ENCODE results near the gene MTR.

The MTR gene

GRCh38 chr1:236947794-236948193 lies 152.7 kb downstream of the MTR start:
- no peak for TF ChIP-seq CTCF (IDR thresholded peaks at IDR 0.05)
- Histone ChIP-seq H3K27ac (no peak overlapping the region), H3K4me3 (no peak overlapping the region)
- no peak for DNase-seq (ENCODE audit: low spot score)

GRCh38 chr1:236948381-236948780 lies 153.3 kb downstream of the MTR start:
- no peak for DNase-seq (ENCODE audit: low spot score)
- TF ChIP-seq CTCF (IDR thresholded peaks at IDR 0.05): no peak
- H3K27ac ChIP-seq: no peak overlapping the region
- H3K4me3 ChIP-seq: no peak overlapping the region

- Histone ChIP-seq H3K27ac (no peak overlapping the region), H3K4me3 (no peak overlapping the region)
- no peak for TF ChIP-seq CTCF (IDR thresholded peaks at IDR 0.05)
- no peak for DNase-seq (ENCODE audit: low spot score)
Measured at GRCh38 chr1:236948996-236949395, 153.9 kb downstream of the MTR start.

DNA sequence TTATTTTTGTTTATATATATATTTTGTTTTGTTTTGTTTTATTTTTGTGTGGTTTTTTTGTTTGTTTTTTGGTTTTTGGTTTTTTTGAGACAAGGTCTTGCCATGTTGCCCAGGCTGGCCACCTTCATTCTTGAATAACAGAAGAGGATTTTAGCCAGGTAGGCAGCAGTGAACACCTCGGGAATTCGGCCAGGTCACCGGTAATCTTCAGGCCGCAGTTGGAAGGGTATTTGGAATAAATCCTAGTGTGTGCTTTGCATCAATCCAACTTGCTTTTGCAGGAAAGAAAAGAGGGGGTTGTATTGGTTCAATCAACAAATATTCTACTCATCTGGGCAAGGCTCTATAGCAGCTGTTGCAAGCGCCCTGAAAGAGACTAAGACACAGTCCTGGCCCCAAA lies 155.3 kb downstream of the MTR start:
- no peak overlapping the region for H3K27ac ChIP-seq
- DNase-seq (ENCODE audit: low spot score): no peak
- no peak for TF ChIP-seq CTCF (IDR thresholded peaks at IDR 0.05)
- H3K4me3 ChIP-seq: no peak overlapping the region

GRCh38 chr1:236951672-236952071 lies 156.6 kb downstream of the MTR start:
- Histone ChIP-seq H3K27ac (no peak overlapping the region), H3K4me3 (no peak overlapping the region)
- no peak for TF ChIP-seq CTCF (IDR thresholded peaks at IDR 0.05)
- no peak for DNase-seq (ENCODE audit: low spot score)

GRCh38 chr1:236952246-236953003 lies 157.3 kb downstream of the MTR start:
- Histone ChIP-seq H3K27ac (peak overlapping the region; percentile 51 to 67), H3K4me3 (no peak overlapping the region)
- peak; percentile 76 for DNase-seq (ENCODE audit: low spot score)
- no peak for TF ChIP-seq CTCF (IDR thresholded peaks at IDR 0.05)

GRCh38 chr1:236953151-236953700 lies 158.1 kb downstream of the MTR start:
- no peak for TF ChIP-seq CTCF (IDR thresholded peaks at IDR 0.05)
- Histone ChIP-seq H3K27ac (peak overlapping the region; percentile 51 to 67), H3K4me3 (no peak overlapping the region)
- DNase-seq (ENCODE audit: low spot score): no peak
